Activated CD4-positive, alpha-beta memory T cell treated with anti-CD3 and anti-CD28 coated beads for 36 hours (primary cell): ENCODE data around the gene CEP112. TPM values are rescaled to one million over a fixed set of nuclear protein-coding genes. Genes with fewer than 3 reads are reported as not detected.

Experiments
- CTCF ChIA-PET: fragments of 350-600 bp; sonication (Branson Sonifier 250); formaldehyde crosslinking; loops from one replicate; lab custom pipeline; 2021; ENCODE audit warnings: antibody characterized with exemption, inconsistent platforms; lab: Charles Lee
- POLR2A ChIA-PET: fragments of 350-600 bp; sonication (Branson Sonifier 250); formaldehyde crosslinking; loops from one replicate; lab custom pipeline; 2021; ENCODE audit warnings: antibody characterized with exemption; lab: Charles Lee
- DNase-seq: peaks from one replicate; pipeline ENCODE4 v3.0.0-alpha.2; 2020
- H3K27ac Mint-ChIP-seq: one replicate; pipeline ENCODE4 v1.8.0; 2021; ENCODE audit warnings: mixed read lengths
- H3K27me3 Mint-ChIP-seq: one replicate; pipeline ENCODE4 v1.8.0; 2021; ENCODE audit warnings: mixed read lengths
- H3K36me3 Mint-ChIP-seq: one replicate; pipeline ENCODE4 v1.8.0; 2021; ENCODE audit warnings: mixed read lengths
- H3K4me1 Mint-ChIP-seq: one replicate; pipeline ENCODE4 v1.8.0; 2021; ENCODE audit warnings: low read depth, mixed read lengths
- H3K4me3 Mint-ChIP-seq: one replicate; pipeline ENCODE4 v1.8.0; 2021; ENCODE audit warnings: mild to moderate bottlenecking, mixed read lengths
- H3K9me3 Mint-ChIP-seq: one replicate; pipeline ENCODE4 v1.8.0; 2021; ENCODE audit warnings: mixed read lengths
- intact Hi-C: fragments of 100-400 bp; cut with micrococcal nuclease; formaldehyde crosslinking; loops from one replicate; pipeline ENCODE4 v1.15.1; 2023
- total RNA-seq, 2 experiments: library from RNA; stranded (reverse); gene quantifications; one replicate each; pipeline ENCODE4 v1.2.3, GENCODE V29; 2021

The CEP112 gene
- total RNA-seq, 2 experiments from 2014 or later, result 3.3 to 3.7 TPM

GRCh38 chr17:65994114-65994513 lies 197.8 kb downstream of the CEP112 start:
- no peak overlapping the region for H3K4me3 Mint-ChIP-seq
- H3K27me3 Mint-ChIP-seq, result no peaks in the 10 kb centered on the region
- H3K36me3 Mint-ChIP-seq, result no peaks in the 10 kb centered on the region
- H3K9me3 Mint-ChIP-seq, result peaks cover 4% of the 10 kb centered on the region
- CTCF ChIA-PET, result no interaction called here
- no peak for DNase-seq
- POLR2A ChIA-PET, result no interaction called here
- no peak overlapping the region for H3K27ac Mint-ChIP-seq
- intact Hi-C loops, result no loop called here
- no peaks in the 10 kb centered on the region for H3K4me1 Mint-ChIP-seq

GRCh38 chr17:65990593-65990992 lies 201.3 kb downstream of the CEP112 start:
- Mint-ChIP-seq H3K9me3 (peaks cover 15% of the 10 kb centered on the region), H3K27ac (no peak overlapping the region), H3K4me1 (no peaks in the 10 kb centered on the region), H3K36me3 (peaks cover 3% of the 10 kb centered on the region), H3K4me3 (no peak overlapping the region), H3K27me3 (no peaks in the 10 kb centered on the region)
- CTCF ChIA-PET, result no interaction called here
- POLR2A ChIA-PET, result no interaction called here
- intact Hi-C loops, result no loop called here
- DNase-seq, result no peak

GRCh38 chr17:65988451-65988850 lies 203.5 kb downstream of the CEP112 start:
- Mint-ChIP-seq H3K4me1 (no peaks in the 10 kb centered on the region), H3K36me3 (peaks cover 3% of the 10 kb centered on the region), H3K9me3 (peaks cover 14% of the 10 kb centered on the region), H3K27me3 (no peaks in the 10 kb centered on the region), H3K27ac (no peak overlapping the region), H3K4me3 (no peak overlapping the region)
- ChIA-PET POLR2A (no interaction called here), CTCF (interaction anchor here (0.8 to 4.3 kb wide), 3 partner anchors 694 to 757 kb away, joined by 3 to 38 read pairs (median 30); no protein-coding TSS in a partner anchor)
- DNase-seq, result no peak
- intact Hi-C loops, result loop anchor here (2.0 to 10.0 kb wide), 2 partner anchors 694 to 754 kb away; no protein-coding TSS in a partner anchor

GRCh38 chr17:65987988-65988387 lies 203.9 kb downstream of the CEP112 start:
- CTCF ChIA-PET, result interaction anchor here (1.0 to 4.3 kb wide), 5 partner anchors 8 to 786 kb away, joined by 3 to 38 read pairs (median 4); no protein-coding TSS in a partner anchor

GRCh38 chr17:65985571-65985970 lies 206.4 kb downstream of the CEP112 start:
- Mint-ChIP-seq H3K36me3 (peaks cover 3% of the 10 kb centered on the region), H3K27me3 (no peaks in the 10 kb centered on the region)

More at GRCh38 chr17:65987988-65988387, 203.9 kb downstream of the CEP112 start:
- no peak overlapping the region for H3K4me3 Mint-ChIP-seq
- DNase-seq, result no peak
- H3K4me1 Mint-ChIP-seq, result no peaks in the 10 kb centered on the region
- H3K9me3 Mint-ChIP-seq, result peaks cover 14% of the 10 kb centered on the region
- peaks cover 3% of the 10 kb centered on the region for H3K36me3 Mint-ChIP-seq
- no peaks in the 10 kb centered on the region for H3K27me3 Mint-ChIP-seq
- intact Hi-C loops, result loop anchor here (2.0 to 10.0 kb wide), 2 partner anchors 693 to 753 kb away; no protein-coding TSS in a partner anchor
- H3K27ac Mint-ChIP-seq, result no peak overlapping the region
- POLR2A ChIA-PET, result no interaction called here

GRCh38 chr17:65984299-65984698 lies 207.6 kb downstream of the CEP112 start:
- no peak overlapping the region for H3K27ac Mint-ChIP-seq
- peaks cover 14% of the 10 kb centered on the region for H3K9me3 Mint-ChIP-seq
- intact Hi-C loops, result loop anchor here (10.0 kb wide), 1 partner anchor 749 kb away; no protein-coding TSS in a partner anchor
- peaks cover 3% of the 10 kb centered on the region for H3K36me3 Mint-ChIP-seq
- H3K27me3 Mint-ChIP-seq, result no peaks in the 10 kb centered on the region
- DNase-seq, result no peak
- CTCF ChIA-PET, result interaction anchor here (1.3 kb wide), 1 partner anchor 690 kb away, joined by 4 read pairs; no protein-coding TSS in a partner anchor
- POLR2A ChIA-PET, result no interaction called here
- no peaks in the 10 kb centered on the region for H3K4me1 Mint-ChIP-seq
- H3K4me3 Mint-ChIP-seq, result no peak overlapping the region

More at GRCh38 chr17:65985571-65985970, 206.4 kb downstream of the CEP112 start:
- ChIA-PET POLR2A (no interaction called here), CTCF (interaction anchor here (1.4 to 4.3 kb wide), 3 partner anchors 441 to 754 kb away, joined by 3 to 38 read pairs (median 30); no protein-coding TSS in a partner anchor)
- no peak for DNase-seq
- Mint-ChIP-seq H3K27ac (no peak overlapping the region), H3K9me3 (peaks cover 14% of the 10 kb centered on the region), H3K4me1 (no peaks in the 10 kb centered on the region), H3K4me3 (no peak overlapping the region)
- intact Hi-C loops, result loop anchor here (10.0 kb wide), 1 partner anchor 751 kb away; no protein-coding TSS in a partner anchor

- CTCF ChIA-PET, result interaction anchor here (1.4 kb wide), 1 partner anchor 9 kb away, joined by 3 read pairs; no protein-coding TSS in a partner anchor
- intact Hi-C loops, result no loop called here
- H3K4me1 Mint-ChIP-seq, result no peaks in the 10 kb centered on the region
- no peak overlapping the region for H3K27ac Mint-ChIP-seq
- H3K27me3 Mint-ChIP-seq, result peaks cover 3% of the 10 kb centered on the region
- no peak overlapping the region for H3K4me3 Mint-ChIP-seq
- DNase-seq, result no peak
- POLR2A ChIA-PET, result no interaction called here
- no peaks in the 10 kb centered on the region for H3K9me3 Mint-ChIP-seq
- H3K36me3 Mint-ChIP-seq, result no peaks in the 10 kb centered on the region
Observed at GRCh38 chr17:65978871-65979270, 213.1 kb downstream of the CEP112 start.

GRCh38 chr17:65977041-65977440 lies 214.9 kb downstream of the CEP112 start:
- Mint-ChIP-seq H3K4me3 (no peak overlapping the region), H3K9me3 (no peaks in the 10 kb centered on the region), H3K4me1 (no peaks in the 10 kb centered on the region), H3K27me3 (peaks cover 3% of the 10 kb centered on the region), H3K27ac (no peak overlapping the region), H3K36me3 (no peaks in the 10 kb centered on the region)
- POLR2A ChIA-PET, result no interaction called here
- no peak for DNase-seq
- CTCF ChIA-PET, result interaction anchor here (1.3 kb wide), 1 partner anchor 10 kb away, joined by 3 read pairs; no protein-coding TSS in a partner anchor
- intact Hi-C loops, result no loop called here

GRCh38 chr17:65975878-65976277 lies 216.1 kb downstream of the CEP112 start:
- intact Hi-C loops, result no loop called here
- Mint-ChIP-seq H3K36me3 (no peaks in the 10 kb centered on the region), H3K27ac (no peak overlapping the region), H3K4me1 (no peaks in the 10 kb centered on the region), H3K9me3 (peaks cover under 1% of the 10 kb centered on the region), H3K27me3 (peaks cover 3% of the 10 kb centered on the region), H3K4me3 (no peak overlapping the region)
- no peak for DNase-seq
- ChIA-PET CTCF (interaction anchor here (1.2 kb wide), 1 partner anchor 10 kb away, joined by 3 read pairs; no protein-coding TSS in a partner anchor), POLR2A (no interaction called here)

GRCh38 chr17:65973237-65973636 lies 218.7 kb downstream of the CEP112 start:
- H3K27ac Mint-ChIP-seq, result no peak overlapping the region
- H3K36me3 Mint-ChIP-seq, result no peaks in the 10 kb centered on the region
- POLR2A ChIA-PET, result no interaction called here
- peaks cover 3% of the 10 kb centered on the region for H3K9me3 Mint-ChIP-seq
- no peaks in the 10 kb centered on the region for H3K4me1 Mint-ChIP-seq
- DNase-seq, result no peak
- intact Hi-C loops, result no loop called here
- H3K27me3 Mint-ChIP-seq, result peaks cover 3% of the 10 kb centered on the region
- CTCF ChIA-PET, result no interaction called here
- no peak overlapping the region for H3K4me3 Mint-ChIP-seq

GRCh38 chr17:65967372-65967771 lies 224.6 kb downstream of the CEP112 start:
- no peak for DNase-seq
- H3K4me3 Mint-ChIP-seq, result no peak overlapping the region
- intact Hi-C loops, result no loop called here
- no peak overlapping the region for H3K27ac Mint-ChIP-seq
- peaks cover 7% of the 10 kb centered on the region for H3K9me3 Mint-ChIP-seq
- H3K4me1 Mint-ChIP-seq, result no peaks in the 10 kb centered on the region
- H3K27me3 Mint-ChIP-seq, result no peaks in the 10 kb centered on the region
- H3K36me3 Mint-ChIP-seq, result no peaks in the 10 kb centered on the region
- POLR2A ChIA-PET, result no interaction called here
- CTCF ChIA-PET, result no interaction called here

- DNase-seq, result no peak
- no peaks in the 10 kb centered on the region for H3K36me3 Mint-ChIP-seq
- intact Hi-C loops, result no loop called here
- no peaks in the 10 kb centered on the region for H3K4me1 Mint-ChIP-seq
- H3K27ac Mint-ChIP-seq, result no peak overlapping the region
- ChIA-PET POLR2A (no interaction called here), CTCF (interaction anchor here (1.0 kb wide), 1 partner anchor 10 kb away, joined by 3 read pairs; no protein-coding TSS in a partner anchor)
- H3K27me3 Mint-ChIP-seq, result no peaks in the 10 kb centered on the region
- H3K4me3 Mint-ChIP-seq, result no peak overlapping the region
- peaks cover 9% of the 10 kb centered on the region for H3K9me3 Mint-ChIP-seq
Observed at GRCh38 chr17:65966072-65966695, 225.7 kb downstream of the CEP112 start.
